WTC11 (cell line): ENCODE results near the gene AZIN2. TPM values are rescaled to one million over a fixed set of nuclear protein-coding genes. Genes with fewer than 3 reads are reported as not detected.
A peak's percentile ranks its signal among the peaks of the same experiment; 100 is the strongest.

ENCODE experiments used
- ATAC-seq: fragments of 200-7000 bp; cut with Tn5 transposase; 2 replicates; pipeline ENCODE4 v1.10.0; 2021; ENCODE audit warnings: mild to moderate bottlenecking, moderate library complexity
- CTCF ChIA-PET: fragments of 300-600 bp; sonication (Branson Sonifier 250); formaldehyde crosslinking; loops from one replicate; lab custom pipeline; 2021; ENCODE audit warnings: antibody characterized with exemption; lab: Charles Lee
- POLR2A ChIA-PET: fragments of 350-600 bp; sonication (Branson Sonifier 250); formaldehyde crosslinking; loops from one replicate; lab custom pipeline; 2021; ENCODE audit warnings: antibody characterized with exemption; lab: Charles Lee
- DNase-seq: peaks from one replicate; pipeline ENCODE4 v3.0.0; 2021; ENCODE audit warnings: low spot score
- H3K27ac Mint-ChIP-seq: 2 replicates; pipeline ENCODE4 v1.8.0; 2021; ENCODE audit warnings: mixed read lengths
- H3K27me3 Mint-ChIP-seq: 2 replicates; pipeline ENCODE4 v1.8.0; 2021; ENCODE audit warnings: low read depth, mild to moderate bottlenecking, moderate library complexity, mixed read lengths
- H3K36me3 Mint-ChIP-seq: 2 replicates; pipeline ENCODE4 v1.8.0; 2021; ENCODE audit warnings: mixed read lengths
- H3K4me1 Mint-ChIP-seq: 2 replicates; pipeline ENCODE4 v1.8.0; 2022; ENCODE audit warnings: mixed read lengths
- H3K4me3 Mint-ChIP-seq: 2 replicates; pipeline ENCODE4 v1.8.0; 2021; ENCODE audit warnings: mild to moderate bottlenecking, moderate library complexity, mixed read lengths
- H3K9me3 Mint-ChIP-seq: 2 replicates; pipeline ENCODE4 v1.8.0; 2021; ENCODE audit warnings: mixed read lengths
- ATF1 ChIP-seq: sonication (generic); formaldehyde crosslinking; IDR thresholded peaks from 2 replicates; pipeline ENCODE4 v1.8.1; 2023; ENCODE audit warnings: mild to moderate bottlenecking, moderate library complexity, missing genetic modification reagents
- ATF6 ChIP-seq: sonication (generic); formaldehyde crosslinking; IDR thresholded peaks from 2 replicates; pipeline ENCODE4 v1.8.1; 2023; ENCODE audit warnings: mild to moderate bottlenecking, missing genetic modification reagents
- CTCF ChIP-seq: fragments of 200-600 bp; IDR thresholded peaks from 2 replicates; pipeline ENCODE4 v1.8.0; 2022; ENCODE audit warnings: antibody characterized with exemption
- EMX1 ChIP-seq: fragments of 250-450 bp; sonication (Bioruptor Pico); IDR thresholded peaks from 2 replicates; pipeline ENCODE4 v1.8.0; 2021; ENCODE audit warnings: mild to moderate bottlenecking
- GABPB1 ChIP-seq: sonication (generic); formaldehyde crosslinking; IDR thresholded peaks from 2 replicates; pipeline ENCODE4 v1.8.1; 2023; ENCODE audit warnings: mild to moderate bottlenecking, missing genetic modification reagents
- JAZF1 ChIP-seq: fragments of 250-450 bp; sonication (Bioruptor Pico); IDR thresholded peaks from 2 replicates; pipeline ENCODE4 v1.9.0; 2021; ENCODE audit warnings: moderate library complexity, mild to moderate bottlenecking, inconsistent platforms
- KAT7 ChIP-seq: sonication (generic); formaldehyde crosslinking; IDR thresholded peaks from 2 replicates; pipeline ENCODE4 v1.8.1; 2023; ENCODE audit warnings: missing genetic modification reagents, mild to moderate bottlenecking, borderline replicate concordance
- NR1H2 ChIP-seq: sonication (generic); formaldehyde crosslinking; IDR thresholded peaks from 2 replicates; pipeline ENCODE4 v1.9.0; 2021; ENCODE audit warnings: mild to moderate bottlenecking, moderate library complexity, missing genetic modification reagents
- NR3C1 ChIP-seq: sonication (generic); formaldehyde crosslinking; conservative IDR thresholded peaks from 2 replicates; pipeline ENCODE4 v1.8.1; 2023; ENCODE audit warnings: low read depth, mild to moderate bottlenecking, missing genetic modification reagents
- OVOL2 ChIP-seq: fragments of 250-450 bp; sonication (Bioruptor Pico); IDR thresholded peaks from 2 replicates; pipeline ENCODE4 v1.9.0; 2021; ENCODE audit warnings: mild to moderate bottlenecking, borderline replicate concordance
- SOX15 ChIP-seq: fragments of 250-450 bp; sonication (Bioruptor Pico); IDR thresholded peaks from 2 replicates; pipeline ENCODE4 v1.9.0; 2021; ENCODE audit warnings: mild to moderate bottlenecking
- SP1 ChIP-seq: sonication (generic); formaldehyde crosslinking; conservative IDR thresholded peaks from 2 replicates; pipeline ENCODE4 v1.8.1; 2022; ENCODE audit warnings: missing genetic modification reagents
- TCF7 ChIP-seq: sonication (generic); formaldehyde crosslinking; IDR thresholded peaks from 2 replicates; pipeline ENCODE4 v1.8.0; 2022; ENCODE audit warnings: mild to moderate bottlenecking, low read depth, missing genetic modification reagents, moderate library complexity
- TP53 ChIP-seq: sonication (generic); formaldehyde crosslinking; IDR thresholded peaks from 2 replicates; pipeline ENCODE4 v1.8.1; 2023; ENCODE audit warnings: mild to moderate bottlenecking, missing genetic modification reagents
- ZBTB21 ChIP-seq: sonication (generic); formaldehyde crosslinking; IDR thresholded peaks from 2 replicates; pipeline ENCODE4 v1.8.1; 2023; ENCODE audit warnings: mild to moderate bottlenecking, missing genetic modification reagents, borderline replicate concordance
- ZBTB43 ChIP-seq: sonication (generic); formaldehyde crosslinking; IDR thresholded peaks from 2 replicates; pipeline ENCODE4 v1.8.1; 2023; ENCODE audit warnings: mild to moderate bottlenecking, missing genetic modification reagents
- ZNF138 ChIP-seq: sonication (generic); formaldehyde crosslinking; conservative IDR thresholded peaks from 2 replicates; pipeline ENCODE4 v1.8.1; 2022; ENCODE audit warnings: mild to moderate bottlenecking, moderate library complexity, missing genetic modification reagents
- ZNF396 ChIP-seq: fragments of 250-450 bp; sonication (Bioruptor Pico); IDR thresholded peaks from 2 replicates; pipeline ENCODE4 v1.8.0; 2021; ENCODE audit warnings: mild to moderate bottlenecking, moderate library complexity, borderline replicate concordance
- ZNF416 ChIP-seq: fragments of 250-450 bp; sonication (Bioruptor Pico); IDR thresholded peaks from 2 replicates; pipeline ENCODE4 v1.9.0; 2021; ENCODE audit warnings: mild to moderate bottlenecking, inconsistent platforms
- ZSCAN18 ChIP-seq: fragments of 250-450 bp; sonication (Bioruptor Pico); IDR thresholded peaks from 2 replicates; pipeline ENCODE4 v2.1.2; 2022; ENCODE audit warnings: mild to moderate bottlenecking, moderate library complexity
- total RNA-seq: library from RNA; stranded (reverse); gene quantifications from 3 replicates; pipeline ENCODE4 v1.2.3, GENCODE V29; 2021
- TF ChIP-seq, protein P1 (sequence below): sonication (generic); formaldehyde crosslinking; IDR thresholded peaks from 2 replicates; pipeline ENCODE4 v1.8.1; 2023; ENCODE audit warnings: mild to moderate bottlenecking, missing genetic modification reagents, moderate library complexity
- TF ChIP-seq, protein P2 (sequence below): sonication (generic); formaldehyde crosslinking; IDR thresholded peaks from 2 replicates; pipeline ENCODE4 v1.8.1; 2022; ENCODE audit warnings: mild to moderate bottlenecking, missing genetic modification reagents, moderate library complexity, borderline replicate concordance
- TF ChIP-seq, protein P3 (sequence below): sonication (generic); formaldehyde crosslinking; IDR thresholded peaks from 2 replicates; pipeline ENCODE4 v1.8.1; 2022; ENCODE audit warnings: low read depth, missing genetic modification reagents, borderline replicate concordance

The AZIN2 gene
- total RNA-seq, 1 experiment from 2014 or later: 1.7 TPM

DNA sequence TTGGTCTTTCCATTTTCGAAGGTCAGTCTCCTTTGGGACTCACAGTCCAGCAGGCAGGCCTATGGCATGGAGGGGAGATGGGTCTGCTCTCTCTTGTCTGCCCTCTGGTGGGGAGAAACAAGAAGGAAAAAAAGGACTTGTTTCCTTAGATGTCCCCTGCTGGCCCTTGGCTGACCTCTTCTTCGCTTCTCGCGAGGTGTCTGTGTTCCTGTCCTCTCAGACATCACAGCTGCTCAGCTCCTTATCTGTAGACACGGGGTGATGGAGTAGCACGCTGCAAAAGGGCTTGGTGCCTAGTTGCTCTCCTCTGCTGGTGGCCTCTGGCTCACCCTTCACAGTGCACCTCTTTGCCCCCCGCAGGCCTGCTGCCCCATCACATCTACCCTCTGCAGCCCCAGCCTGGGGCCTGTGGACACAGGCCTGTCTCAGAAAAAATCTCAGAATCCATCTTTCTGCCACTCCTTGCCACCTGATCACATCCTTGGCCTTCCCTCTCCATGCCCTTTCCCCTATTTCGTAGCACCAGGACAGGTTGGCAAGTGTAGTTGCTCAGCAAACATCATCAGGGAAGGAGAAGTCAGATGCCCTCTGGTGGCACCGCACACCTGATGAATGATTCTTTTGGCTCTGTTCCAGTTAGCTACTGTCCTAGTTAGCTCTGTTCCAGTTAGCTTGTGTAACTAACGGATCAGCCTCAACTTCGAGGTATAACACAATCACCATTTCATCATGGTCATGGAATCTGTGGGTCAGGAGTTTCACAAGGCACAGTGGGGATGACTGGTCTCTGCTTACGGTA is 25.5 kb upstream of the AZIN2 start:
- POLR2A ChIA-PET: no interaction called here

DNA sequence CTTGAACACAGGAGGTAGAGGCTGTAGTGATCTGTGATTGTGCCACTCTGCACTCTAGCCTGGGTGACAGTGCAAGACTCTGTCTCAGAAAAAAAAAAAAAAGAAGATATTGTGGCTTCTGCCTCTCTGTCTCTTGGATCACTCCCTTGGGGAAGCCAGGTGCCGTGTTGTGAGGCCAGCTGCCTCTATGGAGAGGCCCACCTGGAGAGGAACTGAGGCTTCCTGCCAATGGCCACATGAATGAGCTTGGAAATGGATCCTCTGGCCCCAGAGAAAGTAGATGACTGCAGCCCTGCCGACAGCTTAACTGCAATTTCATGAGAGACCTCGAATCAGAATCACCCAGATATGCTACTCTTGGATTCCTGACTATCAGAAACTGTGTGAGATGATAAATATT is 24.5 kb upstream of the AZIN2 start:
- Mint-ChIP-seq H3K4me3 (no peak overlapping the region), H3K27me3 (peaks cover 11% of the 10 kb centered on the region), H3K36me3 (peaks cover 3% of the 10 kb centered on the region), H3K9me3 (peaks cover 14% of the 10 kb centered on the region), H3K27ac (no peak overlapping the region), H3K4me1 (no peaks in the 10 kb centered on the region)
- ATAC-seq (no peak), DNase-seq (no peak)
- ChIA-PET POLR2A (interaction anchor here (0.6 kb wide), 1 partner anchor 416 kb away, joined by 3 read pairs; no protein-coding TSS in a partner anchor), CTCF (interaction anchor here (0.8 to 4.5 kb wide), 9 partner anchors 9 to 125 kb away, joined by 3 to 34 read pairs (median 4); partner anchors contain the start of gene RNF19B)
- TF ChIP-seq JAZF1 (CRISPR knock-in tag): no peak
- no peak for TF ChIP-seq SOX15 (CRISPR knock-in tag)
- TF ChIP-seq ZSCAN18 (CRISPR knock-in tag): no peak
- TF ChIP-seq OVOL2 (CRISPR knock-in tag): no peak
- TF ChIP-seq NR3C1 (CRISPR knock-in tag): no peak
- TF ChIP-seq ZNF396 (CRISPR knock-in tag): no peak
- TF ChIP-seq KAT7 (CRISPR knock-in tag): no peak
- TF ChIP-seq, protein P1, sequence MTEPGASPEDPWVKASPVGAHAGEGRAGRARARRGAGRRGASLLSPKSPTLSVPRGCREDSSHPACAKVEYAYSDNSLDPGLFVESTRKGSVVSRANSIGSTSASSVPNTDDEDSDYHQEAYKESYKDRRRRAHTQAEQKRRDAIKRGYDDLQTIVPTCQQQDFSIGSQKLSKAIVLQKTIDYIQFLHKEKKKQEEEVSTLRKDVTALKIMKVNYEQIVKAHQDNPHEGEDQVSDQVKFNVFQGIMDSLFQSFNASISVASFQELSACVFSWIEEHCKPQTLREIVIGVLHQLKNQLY (CRISPR knock-in tag): no peak
- no peak for TF ChIP-seq ATF6 (CRISPR knock-in tag)

More for the DNA sequence above, 25.5 kb upstream of the AZIN2 start:
- DNase-seq (peak; percentile 61), ATAC-seq (peak; percentile 81)
- Mint-ChIP-seq H3K36me3 (peaks cover 7% of the 10 kb centered on the region), H3K4me3 (no peak overlapping the region), H3K27ac (no peak overlapping the region), H3K27me3 (peaks cover 9% of the 10 kb centered on the region), H3K4me1 (no peaks in the 10 kb centered on the region), H3K9me3 (peaks cover 13% of the 10 kb centered on the region)
- TF ChIP-seq EMX1 (CRISPR knock-in tag) (no peak), ATF1 (CRISPR knock-in tag) (no peak), ZNF138 (CRISPR knock-in tag) (no peak), CTCF (peak; percentile 57), ZNF416 (CRISPR knock-in tag) (no peak), GABPB1 (CRISPR knock-in tag) (peak; percentile 55; the same call in 1 of the 2 replicates), SP1 (no peak), ZBTB21 (CRISPR knock-in tag) (no peak), ZBTB43 (CRISPR knock-in tag) (no peak), TCF7 (CRISPR knock-in tag) (no peak), TP53 (CRISPR knock-in tag) (no peak), NR1H2 (no peak)
- TF ChIP-seq, protein P2, sequence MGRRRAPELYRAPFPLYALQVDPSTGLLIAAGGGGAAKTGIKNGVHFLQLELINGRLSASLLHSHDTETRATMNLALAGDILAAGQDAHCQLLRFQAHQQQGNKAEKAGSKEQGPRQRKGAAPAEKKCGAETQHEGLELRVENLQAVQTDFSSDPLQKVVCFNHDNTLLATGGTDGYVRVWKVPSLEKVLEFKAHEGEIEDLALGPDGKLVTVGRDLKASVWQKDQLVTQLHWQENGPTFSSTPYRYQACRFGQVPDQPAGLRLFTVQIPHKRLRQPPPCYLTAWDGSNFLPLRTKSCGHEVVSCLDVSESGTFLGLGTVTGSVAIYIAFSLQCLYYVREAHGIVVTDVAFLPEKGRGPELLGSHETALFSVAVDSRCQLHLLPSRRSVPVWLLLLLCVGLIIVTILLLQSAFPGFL (CRISPR knock-in tag): no peak
- TF ChIP-seq, protein P1 (CRISPR knock-in tag): peak; percentile 40; the same call in 1 of the 2 replicates
- TF ChIP-seq, protein P3, sequence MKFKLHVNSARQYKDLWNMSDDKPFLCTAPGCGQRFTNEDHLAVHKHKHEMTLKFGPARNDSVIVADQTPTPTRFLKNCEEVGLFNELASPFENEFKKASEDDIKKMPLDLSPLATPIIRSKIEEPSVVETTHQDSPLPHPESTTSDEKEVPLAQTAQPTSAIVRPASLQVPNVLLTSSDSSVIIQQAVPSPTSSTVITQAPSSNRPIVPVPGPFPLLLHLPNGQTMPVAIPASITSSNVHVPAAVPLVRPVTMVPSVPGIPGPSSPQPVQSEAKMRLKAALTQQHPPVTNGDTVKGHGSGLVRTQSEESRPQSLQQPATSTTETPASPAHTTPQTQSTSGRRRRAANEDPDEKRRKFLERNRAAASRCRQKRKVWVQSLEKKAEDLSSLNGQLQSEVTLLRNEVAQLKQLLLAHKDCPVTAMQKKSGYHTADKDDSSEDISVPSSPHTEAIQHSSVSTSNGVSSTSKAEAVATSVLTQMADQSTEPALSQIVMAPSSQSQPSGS (CRISPR knock-in tag): no peak
- CTCF ChIA-PET: interaction anchor here (0.7 to 4.5 kb wide), 22 partner anchors 10 to 177 kb away, joined by 3 to 34 read pairs (median 4); partner anchors contain the start of gene RNF19B
